Osteocyte (in vitro differentiated cells): Measurements from ENCODE around the gene JPT2. TPM values are rescaled to one million over a fixed set of nuclear protein-coding genes. Genes with fewer than 3 reads are reported as not detected.
A peak's percentile ranks its signal among the peaks of the same experiment; 100 is the strongest.

ENCODE experiments used
- DNase-seq: peaks from one replicate; pipeline ENCODE4 v3.0.0; 2021; ENCODE audit warnings: mixed read lengths; ENCODE audit not compliant: unreplicated experiment; ENCODE audit errors: extremely low spot score
- H3K27ac Mint-ChIP-seq: one replicate; pipeline ENCODE4 v1.8.0; 2021; ENCODE audit warnings: mild to moderate bottlenecking, mixed read lengths; ENCODE audit not compliant: unreplicated experiment
- H3K27me3 Mint-ChIP-seq: one replicate; pipeline ENCODE4 v1.8.0; 2021; ENCODE audit warnings: mixed read lengths; ENCODE audit not compliant: unreplicated experiment
- H3K36me3 Mint-ChIP-seq: one replicate; pipeline ENCODE4 v1.8.0; 2021; ENCODE audit warnings: mixed read lengths; ENCODE audit not compliant: unreplicated experiment
- H3K4me1 Mint-ChIP-seq: one replicate; pipeline ENCODE4 v1.8.0; 2021; ENCODE audit warnings: mixed read lengths; ENCODE audit not compliant: unreplicated experiment
- H3K4me3 Mint-ChIP-seq: one replicate; pipeline ENCODE4 v1.8.0; 2021; ENCODE audit warnings: mild to moderate bottlenecking, moderate library complexity, mixed read lengths; ENCODE audit not compliant: unreplicated experiment
- H3K9me3 Mint-ChIP-seq: one replicate; pipeline ENCODE4 v1.8.0; 2021; ENCODE audit warnings: mixed read lengths; ENCODE audit not compliant: unreplicated experiment
- total RNA-seq: library from RNA; stranded (reverse); gene quantifications from 2 replicates; pipeline ENCODE4 v1.2.1, GENCODE V29; 2021
- TF ChIP-seq, protein P1 (sequence below): fragments of 200-600 bp; sonication (generic); IDR thresholded peaks from 2 replicates; pipeline ENCODE4 v1.5.0; 2021; ENCODE audit warnings: antibody characterized with exemption, mild to moderate bottlenecking, moderate library complexity

JPT2 gene
- total RNA-seq, 1 donor from 2014 or later = 53.6 TPM

DNA sequence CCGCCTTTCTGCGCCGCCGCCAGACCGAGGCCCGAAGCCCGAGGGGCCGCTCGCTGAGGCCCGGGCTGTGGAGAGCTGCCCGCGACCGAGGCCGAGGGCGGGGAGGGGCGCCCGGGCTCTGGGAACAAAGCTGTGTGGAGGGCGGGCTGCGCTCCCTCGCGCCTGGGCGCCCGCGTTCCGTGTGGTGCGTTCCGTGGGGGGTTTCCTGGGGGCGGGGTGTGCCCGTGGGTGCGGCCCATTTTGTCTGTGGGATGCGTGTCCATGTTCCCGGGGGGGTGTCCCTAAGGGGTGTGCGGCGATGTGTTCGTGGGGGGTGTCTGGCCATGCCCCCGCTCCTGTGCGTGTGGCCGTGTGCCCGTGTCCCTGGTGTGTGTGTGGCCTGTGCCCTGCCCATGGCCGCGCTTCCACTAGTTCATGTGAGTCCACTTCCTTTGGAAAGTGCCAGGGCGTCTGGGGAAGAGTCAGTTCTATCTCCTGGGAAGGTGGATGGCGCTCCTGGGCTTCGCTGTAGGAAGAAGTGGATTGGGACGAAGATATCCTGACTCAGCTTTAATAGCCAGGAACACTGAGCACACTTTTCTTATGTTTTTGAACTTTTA lies 520 bp downstream of the JPT2 start:
- peaks cover 30% of the 10 kb centered on the region for H3K4me1 Mint-ChIP-seq
- no peaks in the 10 kb centered on the region for H3K27me3 Mint-ChIP-seq
- no peak for DNase-seq
- peak overlapping the region; percentile 86 for H3K27ac Mint-ChIP-seq
- H3K4me3 Mint-ChIP-seq = peak overlapping the region; percentile 88
- H3K9me3 Mint-ChIP-seq = no peaks in the 10 kb centered on the region
- peaks cover 18% of the 10 kb centered on the region for H3K36me3 Mint-ChIP-seq
- TF ChIP-seq, protein P1, sequence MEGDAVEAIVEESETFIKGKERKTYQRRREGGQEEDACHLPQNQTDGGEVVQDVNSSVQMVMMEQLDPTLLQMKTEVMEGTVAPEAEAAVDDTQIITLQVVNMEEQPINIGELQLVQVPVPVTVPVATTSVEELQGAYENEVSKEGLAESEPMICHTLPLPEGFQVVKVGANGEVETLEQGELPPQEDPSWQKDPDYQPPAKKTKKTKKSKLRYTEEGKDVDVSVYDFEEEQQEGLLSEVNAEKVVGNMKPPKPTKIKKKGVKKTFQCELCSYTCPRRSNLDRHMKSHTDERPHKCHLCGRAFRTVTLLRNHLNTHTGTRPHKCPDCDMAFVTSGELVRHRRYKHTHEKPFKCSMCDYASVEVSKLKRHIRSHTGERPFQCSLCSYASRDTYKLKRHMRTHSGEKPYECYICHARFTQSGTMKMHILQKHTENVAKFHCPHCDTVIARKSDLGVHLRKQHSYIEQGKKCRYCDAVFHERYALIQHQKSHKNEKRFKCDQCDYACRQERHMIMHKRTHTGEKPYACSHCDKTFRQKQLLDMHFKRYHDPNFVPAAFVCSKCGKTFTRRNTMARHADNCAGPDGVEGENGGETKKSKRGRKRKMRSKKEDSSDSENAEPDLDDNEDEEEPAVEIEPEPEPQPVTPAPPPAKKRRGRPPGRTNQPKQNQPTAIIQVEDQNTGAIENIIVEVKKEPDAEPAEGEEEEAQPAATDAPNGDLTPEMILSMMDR = no peak

DNA sequence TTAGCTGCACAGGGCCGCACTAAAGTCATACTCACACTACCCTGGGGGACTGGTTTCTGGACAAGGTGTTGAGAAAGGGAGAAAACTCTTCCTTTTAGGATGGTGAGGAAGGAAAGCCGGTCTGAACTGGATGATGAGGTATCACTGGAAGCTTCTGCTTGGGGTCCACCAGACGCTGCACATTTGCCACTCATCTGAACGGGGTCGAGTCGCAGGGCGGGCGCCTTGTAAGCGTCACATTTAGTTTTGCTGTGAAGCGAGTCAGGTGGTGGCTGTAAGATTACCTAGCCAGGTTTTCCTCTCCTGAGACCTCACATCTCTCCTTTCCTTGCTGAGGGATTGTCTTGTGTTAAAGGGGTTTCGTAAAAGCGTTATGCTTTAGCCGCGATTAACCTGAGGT lies 2.3 kb downstream of the JPT2 start:
- TF ChIP-seq, protein P1 = no peak
- Mint-ChIP-seq H3K9me3 (no peaks in the 10 kb centered on the region), H3K36me3 (peaks cover 4% of the 10 kb centered on the region), H3K4me1 (peaks cover 24% of the 10 kb centered on the region), H3K4me3 (no peak overlapping the region), H3K27me3 (no peaks in the 10 kb centered on the region), H3K27ac (peak overlapping the region; percentile 38)
- no peak for DNase-seq

DNA sequence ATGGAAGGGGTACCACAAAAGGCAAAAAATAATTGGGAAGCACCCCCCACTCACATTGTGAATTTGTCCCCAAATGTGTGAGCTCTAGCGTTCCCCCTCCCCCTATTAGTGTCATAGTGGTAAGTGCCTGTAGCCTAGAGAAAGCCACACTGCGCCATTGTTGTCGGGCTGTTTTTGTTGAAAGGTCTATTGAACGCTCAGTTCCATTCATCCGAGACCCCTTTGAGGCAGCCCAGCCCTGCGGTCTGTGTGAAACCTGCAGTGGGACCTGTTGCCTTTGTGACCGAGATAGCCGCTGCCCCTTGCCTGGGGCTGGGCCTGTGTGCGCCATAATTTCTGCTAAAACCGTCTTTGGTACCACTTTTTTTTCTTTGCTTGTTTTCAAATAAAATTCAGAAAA lies 3.0 kb downstream of the JPT2 start:
- Mint-ChIP-seq H3K4me1 (peaks cover 23% of the 10 kb centered on the region), H3K4me3 (no peak overlapping the region), H3K27ac (peak overlapping the region; percentile 56), H3K9me3 (no peaks in the 10 kb centered on the region), H3K36me3 (peaks cover 3% of the 10 kb centered on the region), H3K27me3 (no peaks in the 10 kb centered on the region)
- DNase-seq = no peak
- TF ChIP-seq, protein P1 = no peak

DNA sequence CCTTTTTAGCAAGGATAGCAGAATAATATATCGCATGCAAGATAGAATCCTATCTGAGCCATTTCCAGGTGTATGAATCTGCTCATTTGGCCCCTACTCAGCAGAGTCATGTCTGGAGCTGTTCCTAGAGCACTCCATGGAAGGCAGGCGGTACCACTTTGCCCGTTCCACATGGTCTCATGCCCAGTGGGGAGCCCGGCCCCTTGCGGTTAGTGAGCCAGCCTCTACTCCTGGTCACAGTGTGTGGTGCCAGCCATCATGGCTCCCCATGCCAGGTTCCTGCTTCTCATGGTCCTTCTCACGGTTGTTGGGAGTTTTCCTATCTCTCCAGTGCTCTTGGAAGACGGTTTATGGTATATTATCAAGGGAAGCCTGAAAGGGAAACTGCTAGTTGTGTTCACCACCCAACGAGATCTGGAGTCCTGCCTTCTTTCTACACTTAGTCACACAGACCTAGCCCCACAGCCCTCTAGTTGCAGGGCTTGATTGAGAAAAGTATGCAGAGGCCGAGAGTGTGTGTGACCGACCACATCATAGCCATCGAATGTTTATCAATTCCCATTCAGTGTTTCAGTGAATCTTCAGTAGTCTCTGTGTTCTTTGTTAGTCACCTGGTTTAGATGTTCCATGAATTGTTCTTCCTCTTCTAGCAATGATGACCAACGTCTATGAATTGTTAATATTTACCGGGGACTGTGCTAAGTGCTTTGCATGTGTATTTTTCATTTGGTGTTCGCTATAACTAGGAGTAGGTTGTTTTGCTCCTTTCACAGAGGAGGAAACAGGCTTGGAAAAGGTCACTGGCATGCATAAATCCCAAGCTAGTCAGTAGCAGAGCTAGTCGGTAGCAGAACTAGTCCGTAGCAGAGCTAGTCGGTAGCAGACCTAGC lies 9.6 kb downstream of the JPT2 start:
- DNase-seq = no peak
- no peaks in the 10 kb centered on the region for H3K27me3 Mint-ChIP-seq
- no peak overlapping the region for H3K27ac Mint-ChIP-seq
- peaks cover 7% of the 10 kb centered on the region for H3K4me1 Mint-ChIP-seq
- H3K9me3 Mint-ChIP-seq = no peaks in the 10 kb centered on the region
- no peak overlapping the region for H3K4me3 Mint-ChIP-seq
- H3K36me3 Mint-ChIP-seq = peaks cover 18% of the 10 kb centered on the region
- TF ChIP-seq, protein P1 = no peak
